Esophagus squamous epithelium (tissue), 4 donors: ENCODE results near the gene SHANK3.

Experiments used
- CTCF ChIP-seq, 6 experiments: fragments of 450-650 bp in 4 of 6; fragments of 200-600 bp in 2 of 6; sonication (generic) in 2 of 6; IDR thresholded peaks; one replicate each; pipeline ENCODE4 v1.5.1; 2016 to 2019; ENCODE audit warnings: antibody characterized with exemption in 6 of 6, mild to moderate bottlenecking in 4 of 6, moderate library complexity in 4 of 6
- POLR2A ChIP-seq, 4 donors: fragments of 450-650 bp; IDR thresholded peaks; one replicate each; pipeline ENCODE4 v1.6.1; 2017; ENCODE audit warnings: antibody characterized with exemption in 4 of 4, mild to moderate bottlenecking in 4 of 4, moderate library complexity in 3 of 4

GRCh38 chr22:50635591-50635990, 37.0 kb upstream of the SHANK3 start:
- TF ChIP-seq POLR2A (IDR thresholded peaks at IDR 0.05) (no peak), CTCF (IDR thresholded peaks at IDR 0.05) (no peak)
